ENCODE data around the gene SLC5A3. TPM values are rescaled to one million over a fixed set of nuclear protein-coding genes. Genes with fewer than 3 reads are reported as not detected.

Gene SLC5A3
- 23.7 and 55.0 TPM in 2 replicates for total RNA-seq (2014; rRNA removed; shearing (Covaris generic); ENCODE audit: low replicate concordance)

DNA sequence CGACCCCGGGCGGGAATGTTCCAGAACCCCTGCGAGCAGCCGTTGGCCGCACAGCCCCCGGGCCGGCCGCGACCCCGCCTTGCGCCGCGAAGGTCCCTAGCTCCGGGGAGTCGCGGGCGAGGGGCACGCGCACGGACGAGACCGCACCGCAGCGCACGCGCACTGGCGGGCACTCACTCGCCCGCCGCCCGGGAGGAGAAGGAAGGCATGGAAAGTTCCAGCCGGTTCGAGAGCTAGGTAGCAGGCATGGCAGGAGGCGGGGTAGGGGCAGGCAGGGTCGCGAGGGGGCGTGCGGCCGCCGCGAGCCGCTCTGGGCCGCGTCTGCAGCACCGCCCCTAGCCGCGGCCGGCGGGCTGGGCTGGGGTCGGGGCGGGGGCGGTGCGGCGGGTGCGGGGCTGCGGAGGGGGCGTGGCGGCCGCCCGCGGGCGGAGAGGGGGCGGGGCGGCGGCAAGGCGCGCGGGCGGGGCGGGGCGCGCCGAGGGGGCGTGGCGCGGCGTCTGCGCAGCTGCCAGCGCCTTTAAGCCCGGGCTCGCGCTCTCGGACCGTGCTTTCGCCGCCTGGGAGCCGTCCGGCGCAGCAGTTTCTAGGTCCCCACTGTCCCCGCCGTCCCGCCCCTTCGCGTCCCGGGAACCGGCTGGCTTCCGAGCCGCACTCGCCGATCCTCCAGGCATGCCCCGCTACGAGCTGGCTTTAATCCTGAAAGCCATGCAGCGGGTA lies at the start of gene SLC5A3, which contains the start of gene MRPS6:
Gene SLC5A3, plus strand, starts transcription at position 547 of the 717 bp plus-strand sequence. CDS start 21,621 bp downstream, outside the sequence.
Gene MRPS6, plus strand, starts transcription at position 547 of the 717 bp plus-strand sequence. Its CDS starts 123 bp downstream, at position 670.
- H3K9ac ChIP-seq (ENCODE audit: low read length), result peak within 1 kb of the TSS; percentile 84
- no peaks in the 10 kb centered on the region for H3K9me2 ChIP-seq (replicated peaks; ENCODE audit: insufficient read depth, low read length)
- H3K36me3 ChIP-seq (ENCODE audit: insufficient read depth, low read length), result peaks cover 33% of the 10 kb centered on the region
- peak within 1 kb of the TSS; percentile 60; the same call in 1 of the 2 replicates for H2AFZ ChIP-seq (ENCODE audit: low read length)
- H3K4me2 ChIP-seq (ENCODE audit: low read depth, low read length, poor library complexity, severe bottlenecking), result peak within 1 kb of the TSS; percentile 88
- H3K4me3 ChIP-seq (ENCODE audit: low read length), result peak within 1 kb of the TSS; percentile 84
- H3K27me3 ChIP-seq (ENCODE audit: low read length), result no peaks in the 10 kb centered on the region
- H3K79me2 ChIP-seq (ENCODE audit: low read length), result peaks cover 42% of the 10 kb centered on the region
- DNase-seq, result peak; percentile 93
- peaks cover 49% of the 10 kb centered on the region for H3K4me1 ChIP-seq (ENCODE audit: low read length)
- H3K9me3 ChIP-seq (ENCODE audit: low read length), result no peaks in the 10 kb centered on the region
- peak within 1 kb of the TSS; percentile 82 for H3K27ac ChIP-seq (ENCODE audit: low read length)
- peaks cover 9% of the 10 kb centered on the region; the same call in 1 of the 2 replicates for H4K20me1 ChIP-seq (ENCODE audit: insufficient read depth, low read depth, low read length)

- no peak overlapping the region for H3K4me2 ChIP-seq (ENCODE audit: low read depth, low read length, poor library complexity, severe bottlenecking)
- no peak overlapping the region for H3K4me3 ChIP-seq (ENCODE audit: low read length)
- peaks cover 7% of the 10 kb centered on the region; the same call in 1 of the 2 replicates for H3K36me3 ChIP-seq (ENCODE audit: insufficient read depth, low read length)
- H2AFZ ChIP-seq (ENCODE audit: low read length), result no peak overlapping the region
- peaks cover 7% of the 10 kb centered on the region; the same call in 1 of the 2 replicates for H3K9me3 ChIP-seq (ENCODE audit: low read length)
- H3K27ac ChIP-seq (ENCODE audit: low read length), result no peak overlapping the region
- H3K79me2 ChIP-seq (ENCODE audit: low read length), result no peaks in the 10 kb centered on the region
- H3K9ac ChIP-seq (ENCODE audit: low read length), result no peak overlapping the region
- no peaks in the 10 kb centered on the region for H4K20me1 ChIP-seq (ENCODE audit: insufficient read depth, low read depth, low read length)
- H3K9me2 ChIP-seq (replicated peaks; ENCODE audit: insufficient read depth, low read length), result no peaks in the 10 kb centered on the region
- peaks cover 46% of the 10 kb centered on the region for H3K4me1 ChIP-seq (ENCODE audit: low read length)
- no peaks in the 10 kb centered on the region for H3K27me3 ChIP-seq (ENCODE audit: low read length)
- no peak for DNase-seq
Observed at GRCh38 chr21:34023691-34024373, 49.5 kb upstream of the SLC5A3 start.

DNA sequence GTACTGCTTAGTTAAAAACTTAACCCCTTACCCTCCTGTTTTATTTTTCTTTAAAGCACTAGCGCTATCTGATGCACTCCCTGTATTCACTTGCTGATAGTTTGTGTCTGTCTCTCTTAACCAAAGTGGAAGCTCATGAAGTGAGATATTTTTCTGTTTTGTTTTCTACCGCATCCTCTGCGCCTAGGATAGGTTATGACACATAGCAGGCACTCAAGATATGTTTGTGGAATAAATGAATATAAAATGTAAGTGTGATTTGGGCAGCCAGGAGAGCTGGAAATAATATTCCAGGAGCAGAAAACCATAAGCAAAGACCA lies 49.0 kb upstream of the SLC5A3 start:
- Histone ChIP-seq H4K20me1 (ENCODE audit: insufficient read depth, low read depth, low read length) (no peaks in the 10 kb centered on the region), H3K4me3 (ENCODE audit: low read length) (no peak overlapping the region), H3K79me2 (ENCODE audit: low read length) (no peaks in the 10 kb centered on the region), H3K36me3 (ENCODE audit: insufficient read depth, low read length) (peaks cover 7% of the 10 kb centered on the region; the same call in 1 of the 2 replicates), H3K9me3 (ENCODE audit: low read length) (peaks cover 7% of the 10 kb centered on the region; the same call in 1 of the 2 replicates), H3K4me2 (ENCODE audit: low read depth, low read length, poor library complexity, severe bottlenecking) (no peak overlapping the region), H3K9me2 (replicated peaks; ENCODE audit: insufficient read depth, low read length) (no peaks in the 10 kb centered on the region), H3K27me3 (ENCODE audit: low read length) (no peaks in the 10 kb centered on the region), H3K4me1 (ENCODE audit: low read length) (peaks cover 41% of the 10 kb centered on the region), H3K27ac (ENCODE audit: low read length) (no peak overlapping the region), H3K9ac (ENCODE audit: low read length) (no peak overlapping the region), H2AFZ (ENCODE audit: low read length) (no peak overlapping the region)
- DNase-seq, result no peak

GRCh38 chr21:34027721-34028461 lies 45.5 kb upstream of the SLC5A3 start:
- Histone ChIP-seq H3K9me2 (replicated peaks; ENCODE audit: insufficient read depth, low read length) (no peaks in the 10 kb centered on the region), H3K9me3 (ENCODE audit: low read length) (no peaks in the 10 kb centered on the region), H3K27ac (ENCODE audit: low read length) (no peak overlapping the region), H3K79me2 (ENCODE audit: low read length) (no peaks in the 10 kb centered on the region), H2AFZ (ENCODE audit: low read length) (no peak overlapping the region), H3K4me2 (ENCODE audit: low read depth, low read length, poor library complexity, severe bottlenecking) (no peak overlapping the region), H3K4me1 (ENCODE audit: low read length) (peaks cover 16% of the 10 kb centered on the region), H3K9ac (ENCODE audit: low read length) (no peak overlapping the region), H3K4me3 (ENCODE audit: low read length) (no peak overlapping the region), H4K20me1 (ENCODE audit: insufficient read depth, low read depth, low read length) (no peaks in the 10 kb centered on the region), H3K36me3 (ENCODE audit: insufficient read depth, low read length) (no peaks in the 10 kb centered on the region), H3K27me3 (ENCODE audit: low read length) (no peaks in the 10 kb centered on the region)
- DNase-seq, result no peak

GRCh38 chr21:34029743-34030528 lies 43.4 kb upstream of the SLC5A3 start:
- Histone ChIP-seq H3K9me3 (ENCODE audit: low read length) (no peaks in the 10 kb centered on the region), H3K27me3 (ENCODE audit: low read length) (no peaks in the 10 kb centered on the region), H3K9me2 (replicated peaks; ENCODE audit: insufficient read depth, low read length) (no peaks in the 10 kb centered on the region), H3K4me2 (ENCODE audit: low read depth, low read length, poor library complexity, severe bottlenecking) (peak overlapping the region; percentile 59), H3K4me1 (ENCODE audit: low read length) (peaks cover 8% of the 10 kb centered on the region), H3K27ac (ENCODE audit: low read length) (no peak overlapping the region), H2AFZ (ENCODE audit: low read length) (peak overlapping the region; percentile 74), H3K79me2 (ENCODE audit: low read length) (no peaks in the 10 kb centered on the region), H3K36me3 (ENCODE audit: insufficient read depth, low read length) (no peaks in the 10 kb centered on the region), H3K9ac (ENCODE audit: low read length) (peak overlapping the region; percentile 40), H4K20me1 (ENCODE audit: insufficient read depth, low read depth, low read length) (no peaks in the 10 kb centered on the region), H3K4me3 (ENCODE audit: low read length) (peak overlapping the region; percentile 44)
- peak; percentile 94 for DNase-seq

GRCh38 chr21:34031835-34032370 lies 41.5 kb upstream of the SLC5A3 start:
- no peak for DNase-seq
- Histone ChIP-seq H3K27ac (ENCODE audit: low read length) (no peak overlapping the region), H3K4me2 (ENCODE audit: low read depth, low read length, poor library complexity, severe bottlenecking) (no peak overlapping the region), H3K9me2 (replicated peaks; ENCODE audit: insufficient read depth, low read length) (no peaks in the 10 kb centered on the region), H3K4me1 (ENCODE audit: low read length) (peaks cover 8% of the 10 kb centered on the region), H3K4me3 (ENCODE audit: low read length) (no peak overlapping the region), H2AFZ (ENCODE audit: low read length) (no peak overlapping the region), H3K79me2 (ENCODE audit: low read length) (no peaks in the 10 kb centered on the region), H4K20me1 (ENCODE audit: insufficient read depth, low read depth, low read length) (no peaks in the 10 kb centered on the region), H3K9me3 (ENCODE audit: low read length) (no peaks in the 10 kb centered on the region), H3K27me3 (ENCODE audit: low read length) (no peaks in the 10 kb centered on the region), H3K36me3 (ENCODE audit: insufficient read depth, low read length) (no peaks in the 10 kb centered on the region), H3K9ac (ENCODE audit: low read length) (no peak overlapping the region)

DNA sequence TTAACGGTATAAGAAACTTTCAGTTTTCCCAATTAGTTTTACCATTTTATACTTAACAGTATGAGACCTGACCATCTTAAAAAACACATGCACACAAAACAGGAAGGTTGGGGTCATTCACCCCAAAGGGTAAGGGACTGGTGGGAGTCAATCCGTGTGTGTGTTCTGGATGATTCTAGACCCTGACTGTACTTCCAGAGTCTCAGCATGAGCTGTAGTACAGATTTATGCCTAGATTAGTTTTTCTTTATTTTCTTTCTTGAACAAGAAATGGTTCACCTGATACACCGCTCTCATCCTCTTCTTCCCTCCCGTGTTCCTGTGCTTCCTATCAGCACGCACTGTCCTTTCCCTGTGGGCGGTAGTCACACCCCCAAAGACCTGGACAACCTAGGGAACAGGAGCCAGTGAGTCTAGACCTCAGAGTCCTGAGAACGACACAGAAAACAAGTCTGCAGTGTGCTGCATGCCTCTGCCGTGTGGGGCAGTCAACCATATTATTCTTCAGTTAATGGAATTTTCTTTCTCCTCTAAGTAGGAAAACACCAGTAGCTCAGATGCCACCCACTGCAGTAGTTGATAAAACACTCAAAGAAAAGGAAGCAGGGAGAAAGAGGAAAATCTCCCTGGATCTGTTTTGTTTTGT lies 38.9 kb upstream of the SLC5A3 start:
- Histone ChIP-seq H3K79me2 (ENCODE audit: low read length) (no peaks in the 10 kb centered on the region), H3K4me2 (ENCODE audit: low read depth, low read length, poor library complexity, severe bottlenecking) (no peak overlapping the region), H3K27me3 (ENCODE audit: low read length) (no peaks in the 10 kb centered on the region)

More for the DNA sequence above, 38.9 kb upstream of the SLC5A3 start:
- Histone ChIP-seq H3K9ac (ENCODE audit: low read length) (no peak overlapping the region), H3K9me2 (replicated peaks; ENCODE audit: insufficient read depth, low read length) (no peaks in the 10 kb centered on the region), H3K27ac (ENCODE audit: low read length) (no peak overlapping the region), H3K4me3 (ENCODE audit: low read length) (no peak overlapping the region), H2AFZ (ENCODE audit: low read length) (no peak overlapping the region), H4K20me1 (ENCODE audit: insufficient read depth, low read depth, low read length) (no peaks in the 10 kb centered on the region), H3K9me3 (ENCODE audit: low read length) (no peaks in the 10 kb centered on the region), H3K4me1 (ENCODE audit: low read length) (peaks cover 8% of the 10 kb centered on the region), H3K36me3 (ENCODE audit: insufficient read depth, low read length) (no peaks in the 10 kb centered on the region)
- no peak for DNase-seq
